Epithelial cell of proximal tubule (primary cell): ENCODE data around the gene OR5M10. TPM values are rescaled to one million over a fixed set of nuclear protein-coding genes. Genes with fewer than 3 reads are reported as not detected.

ENCODE experiments used
- DNase-seq: peaks from one replicate; pipeline ENCODE4 v3.0.0-alpha.2; 2011; ENCODE audit warnings: low read depth
- H3K4me3 ChIP-seq: 2 replicates; pipeline ENCODE4 v1.5.1; 2011; ENCODE audit warnings: low read depth, mild to moderate bottlenecking, low read length
- CTCF ChIP-seq: conservative IDR thresholded peaks from 2 replicates; pipeline ENCODE4 v1.5.1; 2012; ENCODE audit warnings: low read depth, mild to moderate bottlenecking, low read length
- total RNA-seq: library from RNA; depleted of rRNA; stranded (reverse); fragments of >200 nt; gene quantifications from 2 replicates; pipeline ENCODE4 v1.2.3, GENCODE V29; 2015

OR5M10 gene
- total RNA-seq, 1 donor from 2014 or later = not detected

- H3K4me3 ChIP-seq = no peak overlapping the region
- DNase-seq = no peak
- TF ChIP-seq CTCF = no peak
These were observed 33.8 kb downstream of the OR5M10 start for GRCh38 chr11:56543739-56544138.

GRCh38 chr11:56543157-56543556 is 34.4 kb downstream of the OR5M10 start, which contains the start of gene OR5M11:
OR5M11 (minus strand) TSS chr11:56543257; CDS start chr11:56543257, 0 bp downstream.
- H3K4me3 ChIP-seq = no peak within 1 kb of the TSS
- TF ChIP-seq CTCF = no peak
- DNase-seq = no peak

GRCh38 chr11:56533054-56533740 is 44.3 kb downstream of the OR5M10 start:
- no peak overlapping the region for H3K4me3 ChIP-seq
- no peak for DNase-seq
- no peak for TF ChIP-seq CTCF

GRCh38 chr11:56531856-56532255 is 45.7 kb downstream of the OR5M10 start:
- DNase-seq = no peak
- no peak for TF ChIP-seq CTCF
- H3K4me3 ChIP-seq = no peak overlapping the region

Other genes with a start within 250 kb of the OR5M10 start
- gene OR8K1, start 231.7 kb downstream of the OR5M10 start, total RNA-seq = not detected in 2 replicates
- not detected in 2 replicates for gene OR8J1, start 223.4 kb downstream of the OR5M10 start, total RNA-seq
- gene OR8U1, start 202.1 kb downstream of the OR5M10 start, total RNA-seq = not detected in 2 replicates
- not detected in 2 replicates for gene OR5AL1, start 165.0 kb downstream of the OR5M10 start, total RNA-seq
- not detected in 2 replicates for gene OR5M3, start 104.4 kb downstream of the OR5M10 start, total RNA-seq
- not detected in 2 replicates for gene OR5M8, start 86.4 kb downstream of the OR5M10 start, total RNA-seq
- not detected in 2 replicates for gene OR5M11, start 34.5 kb downstream of the OR5M10 start, total RNA-seq
- gene OR5M1, start 37.2 kb upstream of the OR5M10 start, total RNA-seq = not detected in 2 replicates
- not detected in 2 replicates for gene OR5AP2, start 64.7 kb upstream of the OR5M10 start, total RNA-seq
- not detected in 2 replicates for gene OR5AR1, start 86.0 kb upstream of the OR5M10 start, total RNA-seq
- not detected in 2 replicates for gene OR9G1, start 121.4 kb upstream of the OR5M10 start, total RNA-seq
- gene OR9G4, start 171.0 kb upstream of the OR5M10 start, total RNA-seq = not detected in 2 replicates